ENCODE data around the gene NR2F2.

DNA sequence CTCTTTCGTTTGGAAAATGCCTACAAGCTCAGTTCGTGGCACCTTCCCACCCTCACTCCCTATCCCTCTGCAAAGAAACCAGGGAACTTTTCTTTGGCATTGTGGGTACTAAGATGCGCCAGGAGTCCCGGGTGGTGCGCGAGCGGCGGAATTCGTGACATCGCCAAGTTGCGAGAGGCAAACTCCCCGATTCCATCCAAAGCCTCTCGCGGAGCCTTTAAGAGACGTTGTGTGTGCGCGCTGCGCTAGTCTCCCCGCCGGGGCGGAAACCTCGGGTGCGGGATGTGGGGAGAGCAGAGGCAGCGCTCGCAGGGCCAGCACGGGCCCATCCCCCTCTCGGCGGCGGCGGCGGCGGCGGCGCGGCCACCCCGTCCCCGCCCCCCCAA lies 443 bp upstream of the NR2F2 start:
- TF ChIP-seq, protein P1, sequence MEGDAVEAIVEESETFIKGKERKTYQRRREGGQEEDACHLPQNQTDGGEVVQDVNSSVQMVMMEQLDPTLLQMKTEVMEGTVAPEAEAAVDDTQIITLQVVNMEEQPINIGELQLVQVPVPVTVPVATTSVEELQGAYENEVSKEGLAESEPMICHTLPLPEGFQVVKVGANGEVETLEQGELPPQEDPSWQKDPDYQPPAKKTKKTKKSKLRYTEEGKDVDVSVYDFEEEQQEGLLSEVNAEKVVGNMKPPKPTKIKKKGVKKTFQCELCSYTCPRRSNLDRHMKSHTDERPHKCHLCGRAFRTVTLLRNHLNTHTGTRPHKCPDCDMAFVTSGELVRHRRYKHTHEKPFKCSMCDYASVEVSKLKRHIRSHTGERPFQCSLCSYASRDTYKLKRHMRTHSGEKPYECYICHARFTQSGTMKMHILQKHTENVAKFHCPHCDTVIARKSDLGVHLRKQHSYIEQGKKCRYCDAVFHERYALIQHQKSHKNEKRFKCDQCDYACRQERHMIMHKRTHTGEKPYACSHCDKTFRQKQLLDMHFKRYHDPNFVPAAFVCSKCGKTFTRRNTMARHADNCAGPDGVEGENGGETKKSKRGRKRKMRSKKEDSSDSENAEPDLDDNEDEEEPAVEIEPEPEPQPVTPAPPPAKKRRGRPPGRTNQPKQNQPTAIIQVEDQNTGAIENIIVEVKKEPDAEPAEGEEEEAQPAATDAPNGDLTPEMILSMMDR (IDR thresholded peaks at IDR 0.05), result no peak
- TF ChIP-seq POLR2A (IDR thresholded peaks at IDR 0.05; ENCODE audit: low read depth), result no peak

All from esophagus muscularis mucosa (tissue), 3 donors.